Mononuclear cell (primary cell): Measurements from ENCODE around the gene NVL. TPM values are rescaled to one million over a fixed set of nuclear protein-coding genes. Genes with fewer than 3 reads are reported as not detected.
"Not testable (repeated sequence)": the region's sequence is repeated elsewhere in the genome, so short reads cannot be mapped to it uniquely, and the experiment has no call there.

Source experiments
- H3K27me3 ChIP-seq: 2 replicates; pipeline ENCODE4 v1.6.0; 2011; ENCODE audit warnings: low read length, control low read depth; ENCODE audit not compliant: insufficient read depth
- H3K4me1 ChIP-seq: 2 replicates; pipeline ENCODE4 v1.5.1; 2011; ENCODE audit warnings: mild to moderate bottlenecking, low read length, control low read depth; ENCODE audit not compliant: insufficient read depth
- H3K4me3 ChIP-seq: 2 replicates; pipeline ENCODE4 v1.5.1; 2011; ENCODE audit warnings: mild to moderate bottlenecking, low read length, moderate library complexity
- H3K9me3 ChIP-seq: 2 replicates; pipeline ENCODE4 v1.5.1; 2011; ENCODE audit warnings: low read depth, mild to moderate bottlenecking, control low read depth, low read length
- total RNA-seq: library from RNA; depleted of rRNA; stranded (reverse); fragments of >200 nt; gene quantifications from one replicate; pipeline ENCODE4 v1.2.3, GENCODE V29; 2012

The NVL gene
- total RNA-seq, 1 donor: 20.0 TPM

DNA sequence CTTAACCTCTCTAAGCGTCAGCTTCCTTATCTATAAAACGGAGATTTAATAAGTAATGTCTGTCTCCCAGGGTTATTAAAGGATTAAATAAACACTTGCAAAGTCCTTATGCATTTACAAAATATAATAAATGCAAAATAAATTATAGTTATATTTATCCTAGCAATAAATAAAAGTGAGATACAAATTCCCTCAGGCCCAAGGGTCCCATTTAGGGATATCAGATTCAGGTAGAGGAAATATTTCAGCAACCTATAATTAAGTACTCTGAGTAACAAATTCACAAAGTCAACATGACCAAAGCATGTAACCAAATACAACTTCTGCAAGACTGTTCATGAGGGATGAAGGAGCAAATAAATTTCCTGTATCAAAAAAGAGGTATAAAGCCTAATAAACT lies 17.9 kb downstream of the NVL start:
- H3K9me3 ChIP-seq: no peaks in the 10 kb centered on the region
- H3K4me3 ChIP-seq: no peak overlapping the region
- H3K4me1 ChIP-seq: no peaks in the 10 kb centered on the region
- no peaks in the 10 kb centered on the region for H3K27me3 ChIP-seq

DNA sequence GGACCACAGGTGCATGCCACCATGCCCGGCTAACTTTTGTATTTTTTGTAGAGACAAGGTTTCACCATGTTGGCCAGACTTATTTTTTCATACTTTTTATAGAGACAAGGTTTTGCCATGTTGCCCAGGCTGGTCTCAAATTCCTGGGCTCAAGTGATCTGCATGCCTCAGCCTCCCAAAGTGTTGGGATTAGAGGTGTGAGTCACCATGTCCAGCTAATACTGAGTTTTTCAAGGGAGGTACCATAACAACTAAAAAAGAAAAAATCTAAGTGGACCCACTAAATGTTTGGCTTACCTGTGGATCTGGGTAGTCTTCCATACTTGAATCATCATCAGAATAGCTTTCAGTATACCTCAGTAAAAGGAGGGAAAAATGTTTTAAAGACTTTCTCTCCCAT lies 18.5 kb downstream of the NVL start:
- not testable (repeated sequence) for H3K4me3 ChIP-seq, H3K27me3 ChIP-seq, H3K4me1 ChIP-seq, H3K9me3 ChIP-seq

DNA sequence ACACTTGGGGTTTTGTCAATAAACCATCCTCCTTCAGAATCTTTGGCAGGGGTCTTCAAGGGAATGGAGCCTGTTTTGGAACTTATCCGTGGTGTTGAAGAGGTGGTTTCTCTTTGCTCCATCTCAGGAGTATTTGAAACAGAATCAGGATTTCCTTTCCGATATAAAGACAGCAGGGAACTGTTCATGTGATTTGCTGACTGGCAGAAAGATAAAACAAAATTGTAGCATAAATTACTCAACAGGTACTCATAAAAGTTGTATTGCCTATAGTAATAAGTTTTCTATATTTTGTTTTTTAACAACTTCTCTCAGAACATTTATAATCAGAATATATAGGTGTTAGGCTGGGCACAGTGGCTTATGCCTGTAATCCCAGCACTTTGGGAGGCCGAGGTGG lies 21.9 kb downstream of the NVL start:
- Histone ChIP-seq H3K4me3 (no peak overlapping the region), H3K4me1 (no peaks in the 10 kb centered on the region), H3K9me3 (no peaks in the 10 kb centered on the region), H3K27me3 (no peaks in the 10 kb centered on the region)

DNA sequence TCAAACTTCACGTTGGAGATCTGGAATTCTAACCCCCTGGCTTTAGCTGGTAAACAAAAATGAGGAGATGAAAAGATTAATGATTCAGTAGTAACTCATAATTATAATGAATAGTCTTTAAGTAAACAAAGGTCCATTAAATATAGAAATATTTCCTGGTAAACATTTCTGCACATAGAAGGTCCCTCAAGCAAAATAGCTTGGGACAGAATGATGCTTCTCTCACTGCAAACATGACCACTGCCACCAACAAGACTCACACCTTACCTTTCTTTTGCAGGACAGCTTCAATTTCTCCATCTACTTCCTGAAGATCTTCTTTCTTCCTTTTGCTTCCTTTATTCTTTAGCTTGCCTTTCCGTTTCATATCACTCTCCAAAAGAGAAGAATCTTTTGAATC lies 25.2 kb downstream of the NVL start:
- Histone ChIP-seq H3K4me1 (no peaks in the 10 kb centered on the region), H3K4me3 (no peak overlapping the region), H3K9me3 (no peaks in the 10 kb centered on the region), H3K27me3 (no peaks in the 10 kb centered on the region)

- no peaks in the 10 kb centered on the region for H3K27me3 ChIP-seq
- no peaks in the 10 kb centered on the region for H3K9me3 ChIP-seq
- H3K4me3 ChIP-seq: no peak overlapping the region
- no peaks in the 10 kb centered on the region for H3K4me1 ChIP-seq
These were observed 27.0 kb downstream of the NVL start for GRCh38 chr1:224302947-224303346.

DNA sequence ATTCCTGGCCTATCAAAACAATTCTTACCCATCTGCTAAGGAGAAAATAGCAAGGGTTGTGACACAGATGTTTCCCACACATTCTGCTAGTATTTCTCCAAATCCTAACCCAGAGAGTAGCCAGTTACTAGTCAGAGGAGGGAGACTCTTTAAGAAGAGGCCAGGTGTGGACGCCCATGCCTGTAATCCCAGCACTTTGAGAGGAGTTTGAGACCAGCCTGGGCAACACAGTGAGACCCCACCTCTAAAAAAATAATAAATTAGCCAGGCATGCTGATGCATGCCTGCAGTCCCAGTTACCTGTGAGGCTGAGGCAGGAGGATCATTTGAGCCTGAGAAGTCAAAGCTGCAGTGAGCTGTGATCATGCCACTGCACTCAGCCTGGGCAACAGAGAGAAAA lies 28.6 kb downstream of the NVL start:
- Histone ChIP-seq H3K4me1 (no peaks in the 10 kb centered on the region), H3K27me3 (no peaks in the 10 kb centered on the region), H3K4me3 (no peak overlapping the region), H3K9me3 (no peaks in the 10 kb centered on the region)

DNA sequence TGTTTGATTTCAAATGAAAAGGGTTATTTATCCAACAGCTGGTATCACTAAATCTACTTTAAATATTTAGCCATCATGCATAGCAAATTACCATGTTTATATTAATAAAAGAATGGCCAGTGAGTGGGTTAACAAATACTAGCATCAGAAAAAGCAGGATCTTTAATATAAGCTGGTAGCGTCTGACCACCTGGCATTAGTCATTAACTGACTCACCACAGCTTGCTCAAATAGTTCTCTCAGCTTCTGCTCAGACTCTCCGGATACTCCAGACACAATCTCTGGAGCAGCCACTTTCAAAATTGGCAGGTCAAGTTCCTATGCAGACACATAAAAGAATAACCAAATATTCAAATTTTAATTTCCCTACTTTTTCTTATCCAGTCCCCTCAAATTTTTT lies 29.6 kb downstream of the NVL start:
- Histone ChIP-seq H3K9me3 (no peaks in the 10 kb centered on the region), H3K27me3 (no peaks in the 10 kb centered on the region), H3K4me3 (no peak overlapping the region), H3K4me1 (no peaks in the 10 kb centered on the region)

DNA sequence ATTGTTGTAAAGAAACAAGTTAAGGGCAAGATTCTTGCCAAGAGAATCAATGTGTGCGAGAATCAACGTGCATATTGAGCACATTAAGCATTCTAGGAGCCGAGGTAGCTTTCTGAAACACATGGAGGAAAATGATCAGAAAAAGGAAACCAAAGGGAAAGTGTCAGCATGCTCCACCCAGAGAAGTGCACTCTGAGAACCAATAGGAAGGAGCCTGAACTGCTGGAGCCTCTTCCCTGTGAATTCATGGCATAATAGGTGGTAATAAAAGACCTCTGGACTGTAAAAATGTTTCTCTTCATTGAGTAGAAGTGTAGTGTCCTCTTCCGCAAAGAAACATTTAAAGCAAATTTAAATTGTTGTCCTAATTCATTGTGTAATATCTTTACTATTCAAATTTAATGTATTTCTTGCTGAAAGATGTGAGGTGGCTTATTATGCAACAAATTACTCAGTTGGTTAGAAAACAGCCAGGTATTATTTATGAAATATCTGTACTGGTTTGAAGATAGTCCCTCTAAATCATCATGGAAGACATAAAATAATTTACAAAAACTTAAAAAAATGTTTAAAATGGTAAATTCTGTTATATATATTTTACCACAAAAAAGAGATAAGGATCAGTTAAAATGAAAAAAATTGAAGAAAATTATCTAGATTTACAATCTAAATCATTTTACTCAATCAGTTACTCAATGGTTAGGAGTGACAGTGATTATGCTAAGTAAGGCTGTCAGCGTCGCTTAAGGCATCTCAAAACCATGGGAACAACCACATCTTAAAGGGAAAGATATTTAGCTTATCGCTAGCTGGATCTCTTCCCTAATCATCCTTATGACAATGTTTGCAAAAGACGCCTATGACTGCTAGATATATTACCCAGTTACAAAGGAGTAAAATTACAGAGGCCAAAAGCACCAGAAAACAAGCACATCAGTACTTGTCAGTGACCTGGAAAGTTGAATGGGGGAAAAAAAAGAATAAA lies 31.3 kb downstream of the NVL start:
- Histone ChIP-seq H3K4me1 (no peaks in the 10 kb centered on the region), H3K27me3 (no peaks in the 10 kb centered on the region), H3K9me3 (no peaks in the 10 kb centered on the region), H3K4me3 (no peak overlapping the region)

DNA sequence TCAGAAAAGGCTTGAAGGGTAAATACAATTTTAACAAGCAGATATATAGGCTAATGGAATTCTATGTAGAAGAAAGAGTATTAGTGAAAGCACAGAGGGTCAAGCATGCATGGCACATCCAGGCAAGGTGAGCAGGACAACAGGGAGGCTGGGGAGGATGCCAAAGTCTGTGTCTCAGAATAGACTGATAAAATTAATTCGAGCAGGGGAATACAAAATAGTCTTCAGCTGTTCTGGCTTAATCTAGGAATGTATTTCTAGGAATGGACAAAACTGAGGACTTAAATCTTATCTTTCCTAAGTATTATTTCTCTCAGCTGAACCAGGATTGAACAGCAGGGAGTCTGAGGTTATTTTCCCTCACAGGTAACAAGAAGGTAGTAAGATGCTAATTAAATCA lies 35.2 kb downstream of the NVL start:
- H3K9me3 ChIP-seq: no peaks in the 10 kb centered on the region
- no peaks in the 10 kb centered on the region for H3K27me3 ChIP-seq
- no peaks in the 10 kb centered on the region for H3K4me1 ChIP-seq
- no peak overlapping the region for H3K4me3 ChIP-seq

- Histone ChIP-seq H3K4me3 (no peak overlapping the region), H3K9me3 (no peaks in the 10 kb centered on the region), H3K4me1 (no peaks in the 10 kb centered on the region), H3K27me3 (no peaks in the 10 kb centered on the region)
These were observed 37.6 kb downstream of the NVL start for GRCh38 chr1:224292419-224292818.

GRCh38 chr1:224289396-224289795 lies 40.6 kb downstream of the NVL start:
- no peak overlapping the region for H3K4me3 ChIP-seq
- no peaks in the 10 kb centered on the region for H3K9me3 ChIP-seq
- H3K27me3 ChIP-seq: no peaks in the 10 kb centered on the region
- no peaks in the 10 kb centered on the region for H3K4me1 ChIP-seq

DNA sequence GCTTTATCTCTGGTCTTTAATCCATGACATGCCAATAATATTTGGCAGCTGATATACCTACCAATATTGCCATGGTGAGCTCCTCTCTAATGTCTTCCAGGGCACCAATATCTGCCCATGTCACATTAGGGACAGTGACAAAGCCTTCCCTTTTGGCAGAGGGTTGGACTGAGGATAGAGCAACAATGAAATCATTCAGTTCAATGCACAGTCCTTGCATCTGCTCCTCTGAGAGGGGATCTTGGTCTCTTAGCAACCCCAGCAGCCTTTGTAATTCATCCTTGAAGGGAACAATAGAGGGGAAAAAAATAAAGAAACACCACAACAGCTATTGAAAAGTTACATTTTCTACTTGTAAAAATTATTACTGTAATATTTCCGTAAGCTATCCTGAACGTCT lies 42.3 kb downstream of the NVL start:
- no peaks in the 10 kb centered on the region for H3K4me1 ChIP-seq
- no peak overlapping the region for H3K4me3 ChIP-seq
- no peaks in the 10 kb centered on the region for H3K27me3 ChIP-seq
- H3K9me3 ChIP-seq: no peaks in the 10 kb centered on the region

GRCh38 chr1:224282140-224282539 lies 47.8 kb downstream of the NVL start:
- Histone ChIP-seq H3K9me3 (no peaks in the 10 kb centered on the region), H3K4me3 (no peak overlapping the region), H3K27me3 (no peaks in the 10 kb centered on the region), H3K4me1 (no peaks in the 10 kb centered on the region)

- H3K4me1 ChIP-seq: no peaks in the 10 kb centered on the region
- H3K9me3 ChIP-seq: no peaks in the 10 kb centered on the region
- H3K4me3 ChIP-seq: no peak overlapping the region
- H3K27me3 ChIP-seq: no peaks in the 10 kb centered on the region
These were observed 53.0 kb downstream of the NVL start for GRCh38 chr1:224276771-224277487.

DNA sequence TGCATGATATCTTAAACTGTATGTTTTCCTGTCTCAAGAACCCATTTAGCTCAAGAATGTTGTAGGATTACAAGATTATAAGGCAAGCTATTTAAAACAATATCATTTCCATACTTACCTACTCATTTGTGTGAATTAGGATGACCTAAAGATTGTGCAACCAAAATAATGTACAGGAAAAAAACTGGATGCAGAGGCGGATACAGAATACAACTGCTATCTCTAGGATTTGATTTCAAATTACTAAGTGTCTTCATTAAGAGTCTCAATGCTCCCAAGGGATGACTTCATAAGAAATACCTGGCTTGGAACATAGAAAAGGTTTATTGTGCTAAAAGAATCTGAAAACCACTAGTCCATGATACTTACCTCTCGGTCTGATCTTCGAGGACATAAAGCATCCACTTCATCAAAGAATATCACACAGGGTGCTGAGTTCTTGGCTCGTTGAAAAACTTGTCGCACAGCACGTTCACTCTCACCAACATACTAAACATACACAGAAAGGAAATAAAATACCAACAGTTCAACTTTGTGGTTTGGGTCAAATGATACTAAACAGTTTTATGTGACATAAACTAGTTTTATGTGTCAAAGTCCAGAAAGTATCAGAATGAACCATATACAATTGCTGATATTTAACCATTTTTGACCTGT lies 54.9 kb downstream of the NVL start:
- no peak overlapping the region for H3K4me3 ChIP-seq
- no peaks in the 10 kb centered on the region for H3K9me3 ChIP-seq
- no peaks in the 10 kb centered on the region for H3K27me3 ChIP-seq
- H3K4me1 ChIP-seq: no peaks in the 10 kb centered on the region
